IMR-90 (cell line): Measurements from ENCODE around the gene COL27A1. TPM values are rescaled to one million over a fixed set of nuclear protein-coding genes. Genes with fewer than 3 reads are reported as not detected.
"Not testable (repeated sequence)": the region's sequence is repeated elsewhere in the genome, so short reads cannot be mapped to it uniquely, and the experiment has no call there.

Source experiments
- ATAC-seq: fragments of 200-7000 bp; cut with Tn5 transposase; 2 replicates; pipeline ENCODE4 v1.9.1; 2020; ENCODE audit warnings: low read depth, mild to moderate bottlenecking, moderate library complexity
- BruUV-seq: library from RNA; stranded (reverse); fragments of 400-500 nt; replicated peaks from 2 replicates; lab custom pipeline; 2021; lab: Mats Ljungman, UMichigan
- CTCF ChIA-PET: fragments of 300-600 bp; formaldehyde crosslinking; extraction: SDS; loops from one replicate; lab custom pipeline; 2021; ENCODE audit warnings: antibody characterized with exemption; lab: Yijun Ruan, JAX
- POLR2A ChIA-PET: fragments of 300-600 bp; sonication (Branson Sonifier 250); formaldehyde crosslinking; loops from one replicate; lab custom pipeline; 2022; ENCODE audit warnings: antibody characterized with exemption; ENCODE audit not compliant: unreplicated experiment; lab: Charles Lee
- DNase-seq: peaks from one replicate; pipeline ENCODE4 v3.0.0; 2013
- H2AFZ ChIP-seq: replicated peaks from 2 replicates; pipeline ENCODE3; 2013; ENCODE audit warnings: low read length, mild to moderate bottlenecking; ENCODE audit not compliant: poor library complexity
- H2AK5ac ChIP-seq: 2 replicates; pipeline ENCODE4 v1.6.1; 2013; ENCODE audit warnings: low read depth, low read length, inconsistent platforms
- H2AK9ac ChIP-seq: replicated peaks from 2 replicates; pipeline ENCODE3; 2013; ENCODE audit warnings: mild to moderate bottlenecking, low read depth, low read length, moderate library complexity; ENCODE audit not compliant: poor library complexity
- H2BK120ac ChIP-seq: 2 replicates; pipeline ENCODE4 v1.6.1; 2013; ENCODE audit warnings: low read depth, low read length, inconsistent platforms
- H2BK15ac ChIP-seq: 3 replicates; pipeline ENCODE4 v1.6.1; 2013; ENCODE audit warnings: low read depth, low read length, inconsistent platforms
- H2BK20ac ChIP-seq: 2 replicates; pipeline ENCODE4 v1.6.1; 2013; ENCODE audit warnings: low read depth, mild to moderate bottlenecking, inconsistent platforms, low read length, moderate library complexity
- H2BK5ac ChIP-seq: 2 replicates; pipeline ENCODE4 v1.6.1; 2013; ENCODE audit warnings: mild to moderate bottlenecking, low read depth, low read length, inconsistent platforms; ENCODE audit not compliant: poor library complexity, severe bottlenecking
- H3K14ac ChIP-seq: replicated peaks from 2 replicates; pipeline ENCODE4 v1.6.1; 2013; ENCODE audit warnings: low read depth, low read length, inconsistent platforms
- H3K18ac ChIP-seq: 2 replicates; pipeline ENCODE4 v1.6.1; 2013; ENCODE audit warnings: low read depth, low read length, control low read depth
- H3K23ac ChIP-seq: 2 replicates; pipeline ENCODE4 v1.6.1; 2013; ENCODE audit warnings: low read depth, low read length, inconsistent platforms
- H3K27ac ChIP-seq: 2 replicates; pipeline ENCODE4 v1.5.1; 2013; ENCODE audit warnings: mild to moderate bottlenecking, control low read depth, low read length; ENCODE audit not compliant: insufficient read depth
- H3K27me3 ChIP-seq: 2 replicates; pipeline ENCODE4 v1.6.1; 2013; ENCODE audit warnings: low read length; ENCODE audit not compliant: control insufficient read depth, insufficient read depth
- H3K36me3 ChIP-seq: 2 replicates; pipeline ENCODE4 v1.6.1; 2013; ENCODE audit warnings: low read length, mixed read lengths; ENCODE audit not compliant: control insufficient read depth, insufficient read depth
- H3K4ac ChIP-seq: 2 replicates; pipeline ENCODE4 v1.6.1; 2013; ENCODE audit warnings: low read depth, low read length, inconsistent platforms
- H3K4me1 ChIP-seq: 2 replicates; pipeline ENCODE4 v1.6.1; 2013; ENCODE audit warnings: low read length, mixed read lengths; ENCODE audit not compliant: control insufficient read depth, insufficient read depth
- H3K4me2 ChIP-seq: 2 replicates; pipeline ENCODE4 v1.6.1; 2013; ENCODE audit warnings: low read depth, mild to moderate bottlenecking, control low read depth, low read length, moderate library complexity
- H3K4me3 ChIP-seq: 2 replicates; pipeline ENCODE4 v1.5.1; 2013; ENCODE audit warnings: low read depth, mild to moderate bottlenecking, control low read depth, low read length, moderate library complexity; ENCODE audit not compliant: insufficient read depth
- H3K56ac ChIP-seq: 2 replicates; pipeline ENCODE4 v1.6.1; 2013; ENCODE audit warnings: low read length, inconsistent platforms; ENCODE audit not compliant: insufficient read depth; ENCODE audit errors: extremely low read depth
- H3K79me1 ChIP-seq, 2 experiments: 2 replicates each; pipeline ENCODE4 v1.6.1; 2013; ENCODE audit warnings: low read length in 2 of 2, inconsistent platforms in 1 of 2, low read depth in 1 of 2
- H3K9ac ChIP-seq: 2 replicates; pipeline ENCODE4 v1.6.1; 2013; ENCODE audit warnings: low read depth, low read length, control low read depth
- H3K9me1 ChIP-seq: 2 replicates; pipeline ENCODE4 v1.6.1; 2013; ENCODE audit warnings: low read length, inconsistent platforms; ENCODE audit not compliant: insufficient read depth
- H3K9me3 ChIP-seq: 2 replicates; pipeline ENCODE4 v1.6.1; 2013; ENCODE audit warnings: low read length; ENCODE audit not compliant: control insufficient read depth, insufficient read depth
- H4K20me1 ChIP-seq: 2 replicates; pipeline ENCODE4 v1.6.1; 2013; ENCODE audit warnings: low read length, inconsistent platforms; ENCODE audit not compliant: insufficient read depth
- H4K5ac ChIP-seq: 2 replicates; pipeline ENCODE4 v1.6.1; 2013; ENCODE audit warnings: mild to moderate bottlenecking, low read depth, low read length, control low read depth
- H4K8ac ChIP-seq, 2 experiments: 2 replicates each; pipeline ENCODE4 v1.6.1; 2013; ENCODE audit warnings: low read depth in 2 of 2, low read length in 2 of 2, control low read depth in 1 of 2, inconsistent platforms in 1 of 2
- H4K91ac ChIP-seq: 2 replicates; pipeline ENCODE4 v1.6.1; 2013; ENCODE audit warnings: low read depth, low read length, inconsistent platforms; ENCODE audit not compliant: insufficient read depth
- WGBS, 2 experiments: methylation state at CpG; one replicate each; pipeline versions ENCODE4 v1.1.5 to v1.1.7; 2013; ENCODE audit warnings: missing lambda C conversion rate in 2 of 2; ENCODE audit not compliant: insufficient read length in 1 of 2; ENCODE audit errors: extremely low coverage in 2 of 2; 5-methylcytosine and 5-hydroxymethylcytosine counted together
- dilution Hi-C: fragments of 300-500 bp; cut with HindIII; formaldehyde crosslinking; loops from one replicate; pipeline ENCODE4 v1.14.3; 2018; ENCODE audit warnings: low sequenced_read_pairs; ENCODE audit not compliant: unreplicated experiment
- in situ Hi-C: fragments of 300-500 bp; cut with MboI; formaldehyde crosslinking; loops from 3 replicates; pipeline ENCODE4 v1.14.3; 2019; ENCODE audit warnings: low sequenced_read_pairs, inconsistent platforms, mixed read lengths
- intact Hi-C: fragments of 100-400 bp; cut with micrococcal nuclease; formaldehyde crosslinking; loops from 2 replicates; pipeline ENCODE4 v1.10.0; 2022
- polyA plus RNA-seq, 3 experiments: library from polyadenylated mRNA; depleted of rRNA; stranded (reverse); fragments of >200 nt; gene quantifications; 2 replicates each; pipeline ENCODE4 v1.2.3, GENCODE V29; 2012; ENCODE audit warnings: low replicate concordance in 1 of 3
- total RNA-seq: library from RNA; depleted of rRNA; stranded (reverse); fragments of >200 nt; gene quantifications from 2 replicates; pipeline ENCODE4 v1.2.3, GENCODE V29; 2012

The COL27A1 gene
- total and polyA plus RNA-seq, 2 of the 4 experiments (the other 2 are of a cell fraction), result 3.2 to 18.3 TPM

- H2BK120ac ChIP-seq, H3K27ac ChIP-seq, H3K27me3 ChIP-seq, H3K79me1 ChIP-seq, H2BK15ac ChIP-seq, H4K8ac ChIP-seq, H3K4me3 ChIP-seq, H4K91ac ChIP-seq, H2AFZ ChIP-seq, H3K14ac ChIP-seq, intact Hi-C loops, H3K4ac ChIP-seq, BruUV-seq, CTCF ChIA-PET, H4K5ac ChIP-seq, in situ Hi-C loops, H3K36me3 ChIP-seq, H3K4me1 ChIP-seq, H2BK5ac ChIP-seq, dilution Hi-C loops, H2BK20ac ChIP-seq, H3K9me1 ChIP-seq, H3K23ac ChIP-seq, H2AK5ac ChIP-seq, H3K56ac ChIP-seq, H3K4me2 ChIP-seq, H2AK9ac ChIP-seq, H3K9me3 ChIP-seq, H4K20me1 ChIP-seq, H3K18ac ChIP-seq, ATAC-seq, POLR2A ChIA-PET, H3K9ac ChIP-seq: not testable (repeated sequence)
- WGBS, 2 experiments, result no CpG with 5 or more reads among the region's 12 CpGs
- DNase-seq, result peak; percentile 16
These were observed 173.7 kb downstream of the COL27A1 start for GRCh38 chr9:114328937-114329624.

- H2AK5ac ChIP-seq, H3K56ac ChIP-seq, H2BK15ac ChIP-seq, H3K9me1 ChIP-seq, H3K18ac ChIP-seq, H2BK120ac ChIP-seq, H3K14ac ChIP-seq, CTCF ChIA-PET, BruUV-seq, H4K20me1 ChIP-seq, H3K9ac ChIP-seq, in situ Hi-C loops, H3K4me1 ChIP-seq, H2BK5ac ChIP-seq, H3K27ac ChIP-seq, POLR2A ChIA-PET, H3K4ac ChIP-seq, H4K91ac ChIP-seq, H4K5ac ChIP-seq, H2AK9ac ChIP-seq, H2BK20ac ChIP-seq, H3K4me3 ChIP-seq, DNase-seq, H3K36me3 ChIP-seq, H4K8ac ChIP-seq, H2AFZ ChIP-seq, H3K23ac ChIP-seq, H3K79me1 ChIP-seq, H3K27me3 ChIP-seq, dilution Hi-C loops, H3K9me3 ChIP-seq, H3K4me2 ChIP-seq: not testable (repeated sequence)
- WGBS, 2 experiments, result no CpG with 5 or more reads among the region's 10 CpGs
- intact Hi-C loops, result loop anchor here (10.0 kb wide), 1 partner anchor 175 kb away; the partner anchor contains the start of gene WHRN
- peak; percentile 30 for ATAC-seq
These were observed 174.3 kb downstream of the COL27A1 start, which contains the start of gene ORM2 for GRCh38 chr9:114329625-114330022. ORM2 (plus strand) TSS chr9:114329869; CDS start chr9:114329905, 36 bp downstream.
